IMR-90 (cell line): Measurements from ENCODE around the gene BPIFB2. TPM values are rescaled to one million over a fixed set of nuclear protein-coding genes. Genes with fewer than 3 reads are reported as not detected.

Experiments used
- ATAC-seq: fragments of 200-7000 bp; cut with Tn5 transposase; 2 replicates; pipeline ENCODE4 v1.9.1; 2020; ENCODE audit warnings: low read depth, mild to moderate bottlenecking, moderate library complexity
- BruUV-seq: library from RNA; stranded (reverse); fragments of 400-500 nt; replicated peaks from 2 replicates; lab custom pipeline; 2021; lab: Mats Ljungman, UMichigan
- CTCF ChIA-PET: fragments of 300-600 bp; formaldehyde crosslinking; extraction: SDS; loops from one replicate; lab custom pipeline; 2021; ENCODE audit warnings: antibody characterized with exemption; lab: Yijun Ruan, JAX
- POLR2A ChIA-PET: fragments of 300-600 bp; sonication (Branson Sonifier 250); formaldehyde crosslinking; loops from one replicate; lab custom pipeline; 2022; ENCODE audit warnings: antibody characterized with exemption; ENCODE audit not compliant: unreplicated experiment; lab: Charles Lee
- DNase-seq: peaks from one replicate; pipeline ENCODE4 v3.0.0; 2013
- H2AFZ ChIP-seq: replicated peaks from 2 replicates; pipeline ENCODE3; 2013; ENCODE audit warnings: low read length, mild to moderate bottlenecking; ENCODE audit not compliant: poor library complexity
- H2AK5ac ChIP-seq: 2 replicates; pipeline ENCODE4 v1.6.1; 2013; ENCODE audit warnings: low read depth, low read length, inconsistent platforms
- H2AK9ac ChIP-seq: replicated peaks from 2 replicates; pipeline ENCODE3; 2013; ENCODE audit warnings: mild to moderate bottlenecking, low read depth, low read length, moderate library complexity; ENCODE audit not compliant: poor library complexity
- H2BK120ac ChIP-seq: 2 replicates; pipeline ENCODE4 v1.6.1; 2013; ENCODE audit warnings: low read depth, low read length, inconsistent platforms
- H2BK15ac ChIP-seq: 3 replicates; pipeline ENCODE4 v1.6.1; 2013; ENCODE audit warnings: low read depth, low read length, inconsistent platforms
- H2BK20ac ChIP-seq: 2 replicates; pipeline ENCODE4 v1.6.1; 2013; ENCODE audit warnings: low read depth, mild to moderate bottlenecking, inconsistent platforms, low read length, moderate library complexity
- H2BK5ac ChIP-seq: 2 replicates; pipeline ENCODE4 v1.6.1; 2013; ENCODE audit warnings: mild to moderate bottlenecking, low read depth, low read length, inconsistent platforms; ENCODE audit not compliant: poor library complexity, severe bottlenecking
- H3K14ac ChIP-seq: replicated peaks from 2 replicates; pipeline ENCODE4 v1.6.1; 2013; ENCODE audit warnings: low read depth, low read length, inconsistent platforms
- H3K18ac ChIP-seq: 2 replicates; pipeline ENCODE4 v1.6.1; 2013; ENCODE audit warnings: low read depth, low read length, control low read depth
- H3K23ac ChIP-seq: 2 replicates; pipeline ENCODE4 v1.6.1; 2013; ENCODE audit warnings: low read depth, low read length, inconsistent platforms
- H3K27ac ChIP-seq: 2 replicates; pipeline ENCODE4 v1.5.1; 2013; ENCODE audit warnings: mild to moderate bottlenecking, control low read depth, low read length; ENCODE audit not compliant: insufficient read depth
- H3K27me3 ChIP-seq: 2 replicates; pipeline ENCODE4 v1.6.1; 2013; ENCODE audit warnings: low read length; ENCODE audit not compliant: control insufficient read depth, insufficient read depth
- H3K36me3 ChIP-seq: 2 replicates; pipeline ENCODE4 v1.6.1; 2013; ENCODE audit warnings: low read length, mixed read lengths; ENCODE audit not compliant: control insufficient read depth, insufficient read depth
- H3K4ac ChIP-seq: 2 replicates; pipeline ENCODE4 v1.6.1; 2013; ENCODE audit warnings: low read depth, low read length, inconsistent platforms
- H3K4me1 ChIP-seq: 2 replicates; pipeline ENCODE4 v1.6.1; 2013; ENCODE audit warnings: low read length, mixed read lengths; ENCODE audit not compliant: control insufficient read depth, insufficient read depth
- H3K4me2 ChIP-seq: 2 replicates; pipeline ENCODE4 v1.6.1; 2013; ENCODE audit warnings: low read depth, mild to moderate bottlenecking, control low read depth, low read length, moderate library complexity
- H3K4me3 ChIP-seq: 2 replicates; pipeline ENCODE4 v1.5.1; 2013; ENCODE audit warnings: low read depth, mild to moderate bottlenecking, control low read depth, low read length, moderate library complexity; ENCODE audit not compliant: insufficient read depth
- H3K56ac ChIP-seq: 2 replicates; pipeline ENCODE4 v1.6.1; 2013; ENCODE audit warnings: low read length, inconsistent platforms; ENCODE audit not compliant: insufficient read depth; ENCODE audit errors: extremely low read depth
- H3K79me1 ChIP-seq, 2 experiments: 2 replicates each; pipeline ENCODE4 v1.6.1; 2013; ENCODE audit warnings: low read length in 2 of 2, inconsistent platforms in 1 of 2, low read depth in 1 of 2
- H3K9ac ChIP-seq: 2 replicates; pipeline ENCODE4 v1.6.1; 2013; ENCODE audit warnings: low read depth, low read length, control low read depth
- H3K9me1 ChIP-seq: 2 replicates; pipeline ENCODE4 v1.6.1; 2013; ENCODE audit warnings: low read length, inconsistent platforms; ENCODE audit not compliant: insufficient read depth
- H3K9me3 ChIP-seq: 2 replicates; pipeline ENCODE4 v1.6.1; 2013; ENCODE audit warnings: low read length; ENCODE audit not compliant: control insufficient read depth, insufficient read depth
- H4K20me1 ChIP-seq: 2 replicates; pipeline ENCODE4 v1.6.1; 2013; ENCODE audit warnings: low read length, inconsistent platforms; ENCODE audit not compliant: insufficient read depth
- H4K5ac ChIP-seq: 2 replicates; pipeline ENCODE4 v1.6.1; 2013; ENCODE audit warnings: mild to moderate bottlenecking, low read depth, low read length, control low read depth
- H4K8ac ChIP-seq, 2 experiments: 2 replicates each; pipeline ENCODE4 v1.6.1; 2013; ENCODE audit warnings: low read depth in 2 of 2, low read length in 2 of 2, control low read depth in 1 of 2, inconsistent platforms in 1 of 2
- H4K91ac ChIP-seq: 2 replicates; pipeline ENCODE4 v1.6.1; 2013; ENCODE audit warnings: low read depth, low read length, inconsistent platforms; ENCODE audit not compliant: insufficient read depth
- CEBPB ChIP-seq: IDR thresholded peaks from 2 replicates; pipeline ENCODE4 v1.6.1; 2012; ENCODE audit warnings: low read depth, low read length, improper control_type of control experiment
- FOS ChIP-seq: fragments of 150-350 bp; IDR thresholded peaks from 2 replicates; pipeline ENCODE4 v1.6.1; 2016; ENCODE audit warnings: low read depth, low read length
- MAFK ChIP-seq: IDR thresholded peaks from 2 replicates; pipeline ENCODE4 v1.6.1; 2012; ENCODE audit warnings: low read depth, low read length, improper control_type of control experiment
- MXI1 ChIP-seq: IDR thresholded peaks from 2 replicates; pipeline ENCODE4 v1.6.1; 2012; ENCODE audit warnings: low read depth, mild to moderate bottlenecking, low read length, moderate library complexity, borderline replicate concordance
- NFE2L2 ChIP-seq: fragments of 150-350 bp; IDR thresholded peaks from 2 replicates; pipeline ENCODE4 v1.6.1; 2016; ENCODE audit warnings: low read depth, mild to moderate bottlenecking, low read length
- POLR2A ChIP-seq: IDR thresholded peaks from 2 replicates; pipeline ENCODE4 v1.6.1; 2012; ENCODE audit warnings: mild to moderate bottlenecking, low read depth, low read length
- RAD21 ChIP-seq: IDR thresholded peaks from 2 replicates; pipeline ENCODE4 v1.6.1; 2012; ENCODE audit warnings: low read length, improper control_type of control experiment
- RCOR1 ChIP-seq: IDR thresholded peaks from 2 replicates; pipeline ENCODE4 v1.6.1; 2012; ENCODE audit warnings: mild to moderate bottlenecking, low read length, improper control_type of control experiment; ENCODE audit not compliant: insufficient replicate concordance
- RFX5 ChIP-seq: IDR thresholded peaks from 2 replicates; pipeline ENCODE4 v1.8.0; 2012; ENCODE audit warnings: low read depth, mild to moderate bottlenecking, low read length, moderate library complexity
- SMC3 ChIP-seq: fragments of 150-350 bp; IDR thresholded peaks from 2 replicates; pipeline ENCODE4 v1.6.1; 2016; ENCODE audit warnings: low read depth, mild to moderate bottlenecking, antibody characterized with exemption, low read length, moderate library complexity
- WGBS, 2 experiments: methylation state at CpG; one replicate each; pipeline versions ENCODE4 v1.1.5 to v1.1.7; 2013; ENCODE audit warnings: missing lambda C conversion rate in 2 of 2; ENCODE audit not compliant: insufficient read length in 1 of 2; ENCODE audit errors: extremely low coverage in 2 of 2; 5-methylcytosine and 5-hydroxymethylcytosine counted together
- dilution Hi-C: fragments of 300-500 bp; cut with HindIII; formaldehyde crosslinking; loops from one replicate; pipeline ENCODE4 v1.14.3; 2018; ENCODE audit warnings: low sequenced_read_pairs; ENCODE audit not compliant: unreplicated experiment
- in situ Hi-C: fragments of 300-500 bp; cut with MboI; formaldehyde crosslinking; loops from 3 replicates; pipeline ENCODE4 v1.14.3; 2019; ENCODE audit warnings: low sequenced_read_pairs, inconsistent platforms, mixed read lengths
- intact Hi-C: fragments of 100-400 bp; cut with micrococcal nuclease; formaldehyde crosslinking; loops from 2 replicates; pipeline ENCODE4 v1.10.0; 2022
- polyA plus RNA-seq, 3 experiments: library from polyadenylated mRNA; depleted of rRNA; stranded (reverse); fragments of >200 nt; gene quantifications; 2 replicates each; pipeline ENCODE4 v1.2.3, GENCODE V29; 2012; ENCODE audit warnings: low replicate concordance in 1 of 3
- total RNA-seq: library from RNA; depleted of rRNA; stranded (reverse); fragments of >200 nt; gene quantifications from 2 replicates; pipeline ENCODE4 v1.2.3, GENCODE V29; 2012
- TF ChIP-seq, protein P1 (sequence below): fragments of 150-350 bp; IDR thresholded peaks from 2 replicates; pipeline ENCODE4 v1.6.1; 2017; ENCODE audit warnings: mild to moderate bottlenecking, antibody characterized with exemption, low read length, low read depth
- TF ChIP-seq, protein P2 (sequence below): conservative IDR thresholded peaks from 2 replicates; pipeline ENCODE4 v1.5.1; 2012; ENCODE audit warnings: mild to moderate bottlenecking, low read depth, low read length, improper control_type of control experiment

Gene BPIFB2
- total and polyA plus RNA-seq, 2 of the 4 experiments (the other 2 are of a cell fraction): not detected

GRCh38 chr20:33026779-33027759 is 19.6 kb downstream of the BPIFB2 start (continued):
- no peak for TF ChIP-seq CEBPB

DNA sequence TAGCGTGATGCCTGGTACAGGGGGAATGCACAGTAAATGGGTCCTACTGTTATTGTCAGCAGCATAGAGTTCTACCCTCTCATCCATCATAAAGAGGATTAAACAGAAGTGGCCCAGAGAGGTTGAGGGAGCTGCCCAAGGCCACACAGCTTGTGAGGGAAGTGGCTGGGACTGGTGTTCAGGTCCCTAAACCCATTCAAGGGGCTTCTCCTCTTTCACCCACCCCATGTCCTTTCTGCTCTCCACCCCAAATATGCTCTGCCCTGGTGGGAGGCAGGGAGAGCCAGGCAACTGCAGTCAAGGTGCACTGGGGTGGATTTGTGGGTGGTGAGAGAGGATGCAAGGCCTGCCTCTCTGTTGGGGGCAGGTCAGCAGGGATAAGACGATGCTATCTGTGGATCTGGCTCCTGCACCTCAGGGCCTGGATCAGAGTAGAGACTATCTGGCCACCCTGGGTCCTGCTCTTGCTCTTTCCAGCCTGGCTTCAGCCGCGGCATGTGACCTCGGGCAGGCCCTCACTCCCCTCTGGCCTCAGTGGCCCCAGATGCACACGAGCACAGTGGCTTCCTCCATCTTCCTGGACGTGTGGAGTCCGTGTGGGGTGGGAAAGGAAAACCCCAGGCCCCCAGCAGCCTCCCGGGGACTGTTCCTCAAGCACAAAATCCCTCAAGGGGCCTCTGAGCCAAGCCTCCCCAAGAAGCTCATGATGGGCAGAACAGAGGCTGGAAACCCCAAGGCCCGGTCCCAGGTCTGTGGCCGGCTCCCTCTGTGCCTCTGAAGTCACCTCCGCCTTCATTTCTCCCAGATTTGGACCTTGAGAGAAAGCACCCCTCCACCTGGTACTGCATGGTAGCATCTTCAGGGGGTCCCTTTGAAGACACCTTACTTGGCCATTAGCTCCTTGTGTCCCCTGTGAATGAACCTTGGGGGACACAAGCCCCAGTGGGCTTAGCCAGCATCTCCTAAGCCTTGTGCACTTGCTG is 20.6 kb downstream of the BPIFB2 start:
- Histone ChIP-seq H3K36me3 (no peaks in the 10 kb centered on the region), H2AK5ac (no peak overlapping the region), H4K5ac (no peak overlapping the region), H3K4me1 (no peaks in the 10 kb centered on the region), H4K91ac (no peak overlapping the region), H3K27ac (no peak overlapping the region), H3K4me3 (no peak overlapping the region), H3K79me1 (no peaks in the 10 kb centered on the region), H4K20me1 (no peaks in the 10 kb centered on the region), H3K9me1 (no peaks in the 10 kb centered on the region), H2BK20ac (no peak overlapping the region), H3K4ac (no peak overlapping the region), H2BK15ac (no peak overlapping the region), H2AK9ac (no peak overlapping the region), H3K14ac (no peak overlapping the region), H3K56ac (no peak overlapping the region), H3K27me3 (no peaks in the 10 kb centered on the region), H3K4me2 (no peak overlapping the region), H2AFZ (no peak overlapping the region), H4K8ac (no peak overlapping the region), H3K9me3 (no peaks in the 10 kb centered on the region), H2BK120ac (no peak overlapping the region), H3K18ac (no peak overlapping the region), H3K23ac (no peak overlapping the region), H2BK5ac (no peak overlapping the region), H3K9ac (no peak overlapping the region)
- dilution Hi-C loops (no loop called here), intact Hi-C loops (no loop called here), in situ Hi-C loops (no loop called here)
- CTCF ChIA-PET: no interaction called here
- WGBS, 2 experiments: no CpG with 5 or more reads among the region's 12 CpGs
- no peak for ATAC-seq
- BruUV-seq: no TSS peak
- DNase-seq: no peak
- POLR2A ChIA-PET: no interaction called here
- TF ChIP-seq SMC3: no peak
- no peak for TF ChIP-seq RFX5
- TF ChIP-seq MXI1: no peak
- TF ChIP-seq FOS: no peak
- TF ChIP-seq RCOR1: no peak
- no peak for TF ChIP-seq NFE2L2
- no peak for TF ChIP-seq RAD21
- no peak for TF ChIP-seq CEBPB
- TF ChIP-seq, protein P1, sequence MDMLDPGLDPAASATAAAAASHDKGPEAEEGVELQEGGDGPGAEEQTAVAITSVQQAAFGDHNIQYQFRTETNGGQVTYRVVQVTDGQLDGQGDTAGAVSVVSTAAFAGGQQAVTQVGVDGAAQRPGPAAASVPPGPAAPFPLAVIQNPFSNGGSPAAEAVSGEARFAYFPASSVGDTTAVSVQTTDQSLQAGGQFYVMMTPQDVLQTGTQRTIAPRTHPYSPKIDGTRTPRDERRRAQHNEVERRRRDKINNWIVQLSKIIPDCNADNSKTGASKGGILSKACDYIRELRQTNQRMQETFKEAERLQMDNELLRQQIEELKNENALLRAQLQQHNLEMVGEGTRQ: no peak
- TF ChIP-seq POLR2A: no peak
- TF ChIP-seq, protein P2, sequence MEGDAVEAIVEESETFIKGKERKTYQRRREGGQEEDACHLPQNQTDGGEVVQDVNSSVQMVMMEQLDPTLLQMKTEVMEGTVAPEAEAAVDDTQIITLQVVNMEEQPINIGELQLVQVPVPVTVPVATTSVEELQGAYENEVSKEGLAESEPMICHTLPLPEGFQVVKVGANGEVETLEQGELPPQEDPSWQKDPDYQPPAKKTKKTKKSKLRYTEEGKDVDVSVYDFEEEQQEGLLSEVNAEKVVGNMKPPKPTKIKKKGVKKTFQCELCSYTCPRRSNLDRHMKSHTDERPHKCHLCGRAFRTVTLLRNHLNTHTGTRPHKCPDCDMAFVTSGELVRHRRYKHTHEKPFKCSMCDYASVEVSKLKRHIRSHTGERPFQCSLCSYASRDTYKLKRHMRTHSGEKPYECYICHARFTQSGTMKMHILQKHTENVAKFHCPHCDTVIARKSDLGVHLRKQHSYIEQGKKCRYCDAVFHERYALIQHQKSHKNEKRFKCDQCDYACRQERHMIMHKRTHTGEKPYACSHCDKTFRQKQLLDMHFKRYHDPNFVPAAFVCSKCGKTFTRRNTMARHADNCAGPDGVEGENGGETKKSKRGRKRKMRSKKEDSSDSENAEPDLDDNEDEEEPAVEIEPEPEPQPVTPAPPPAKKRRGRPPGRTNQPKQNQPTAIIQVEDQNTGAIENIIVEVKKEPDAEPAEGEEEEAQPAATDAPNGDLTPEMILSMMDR: no peak
- TF ChIP-seq MAFK: no peak
